H1 (cell line): Measurements from ENCODE around the gene GID4. TPM values are rescaled to one million over a fixed set of nuclear protein-coding genes. Genes with fewer than 3 reads are reported as not detected.

Source experiments
- CTCF ChIA-PET: fragments of 300-600 bp; sonication (Branson Sonifier 250); formaldehyde crosslinking; loops from one replicate; lab custom pipeline; 2021; ENCODE audit not compliant: partially characterized antibody; lab: Charles Lee
- POLR2A ChIA-PET: fragments of 300-600 bp; sonication (Branson Sonifier 250); formaldehyde crosslinking; loops from one replicate; lab custom pipeline; 2021; ENCODE audit warnings: inconsistent platforms; ENCODE audit not compliant: partially characterized antibody; lab: Charles Lee
- DNase-seq, 2 experiments: peaks; one replicate each; pipeline versions ENCODE4 v3.0.0 to v3.0.0-alpha.2; 2010 to 2022; ENCODE audit warnings: low spot score in 2 of 2, low read depth in 1 of 2, mixed read lengths in 1 of 2
- FAIRE-seq: peaks from 2 replicates; lab custom pipeline; 2011; peaks lifted over from hg19 to GRCh38; lab: Jason Lieb, UNC
- H2AFZ ChIP-seq: 2 replicates; pipeline ENCODE4 v1.8.1; 2012; ENCODE audit warnings: low read length, inconsistent platforms
- H2AK5ac ChIP-seq: 2 replicates; pipeline ENCODE4 v1.6.1; 2013; ENCODE audit warnings: low read depth, low read length
- H2BK120ac ChIP-seq: replicated peaks from 2 replicates; pipeline ENCODE3; 2013; ENCODE audit warnings: low read depth, low read length, inconsistent platforms
- H2BK12ac ChIP-seq: 2 replicates; pipeline ENCODE4 v1.6.1; 2013; ENCODE audit warnings: low read depth, low read length
- H2BK15ac ChIP-seq: 2 replicates; pipeline ENCODE4 v1.6.1; 2013; ENCODE audit warnings: low read length
- H2BK20ac ChIP-seq: 2 replicates; pipeline ENCODE4 v1.6.1; 2013; ENCODE audit warnings: low read length
- H2BK5ac ChIP-seq: 2 replicates; pipeline ENCODE4 v1.6.1; 2013; ENCODE audit warnings: low read depth, low read length
- H3K14ac ChIP-seq: 2 replicates; pipeline ENCODE4 v1.6.1; 2013; ENCODE audit warnings: inconsistent platforms; ENCODE audit not compliant: insufficient read length
- H3K18ac ChIP-seq: 2 replicates; pipeline ENCODE4 v1.6.1; 2013; ENCODE audit warnings: low read length; ENCODE audit errors: extremely low read depth
- H3K23ac ChIP-seq: 2 replicates; pipeline ENCODE4 v1.6.1; 2013; ENCODE audit warnings: inconsistent platforms; ENCODE audit not compliant: insufficient read length
- H3K23me2 ChIP-seq: 2 replicates; pipeline ENCODE4 v1.6.1; 2013; ENCODE audit warnings: low read depth, low read length
- H3K27ac ChIP-seq: 2 replicates; pipeline ENCODE4 v1.6.1; 2011; ENCODE audit warnings: low read depth, low read length, inconsistent platforms
- H3K27me3 ChIP-seq, 4 experiments: replicated peaks in 1 of 4; 1 replicate in 1 of 4; 2 replicates in 3 of 4; pipeline versions ENCODE4 v1.6.1 to v1.8.1; 2011 to 2013; ENCODE audit warnings: low read length in 3 of 4, mild to moderate bottlenecking in 3 of 4, inconsistent platforms in 2 of 4, mixed read lengths in 2 of 4, moderate library complexity in 1 of 4; ENCODE audit not compliant: control insufficient read depth in 3 of 4, insufficient read depth in 3 of 4; ENCODE audit errors: extremely low read depth in 1 of 4
- H3K36me3 ChIP-seq, 4 experiments: 2 replicates each; pipeline versions ENCODE4 v1.6.1 to v1.8.1; 2011 to 2013; ENCODE audit warnings: mild to moderate bottlenecking in 4 of 4, low read length in 3 of 4, moderate library complexity in 2 of 4, control low read depth in 1 of 4, inconsistent platforms in 1 of 4; ENCODE audit not compliant: insufficient read depth in 4 of 4, control insufficient read depth in 2 of 4
- H3K4ac ChIP-seq: replicated peaks from 2 replicates; pipeline ENCODE3; 2013; ENCODE audit warnings: low read length, low read depth, mixed read lengths, inconsistent platforms; ENCODE audit not compliant: insufficient read length
- H3K4me1 ChIP-seq, 4 experiments: replicated peaks in 1 of 4; 1 replicate in 1 of 4; 2 replicates in 3 of 4; pipeline versions ENCODE4 v1.6.1 to v1.8.1; 2011 to 2013; ENCODE audit warnings: low read length in 3 of 4, inconsistent platforms in 2 of 4, mixed read lengths in 1 of 4; ENCODE audit not compliant: insufficient read depth in 4 of 4, control insufficient read depth in 3 of 4
- H3K4me2 ChIP-seq, 2 experiments: 2 replicates each; pipeline versions ENCODE4 v1.6.1 to v1.8.1; 2011 to 2013; ENCODE audit warnings: low read depth in 2 of 2, low read length in 2 of 2, control low read depth in 1 of 2, inconsistent platforms in 1 of 2, mild to moderate bottlenecking in 1 of 2; ENCODE audit not compliant: insufficient read depth in 1 of 2
- H3K4me3 ChIP-seq, 4 experiments: fragments of 200-600, 300-600 bp in 1 of 4; sonication (generic), shearing (Covaris generic), sonication (Bioruptor Twin) in 1 of 4; 2 replicates each; pipeline versions ENCODE4 v1.5.1 to v1.8.1; 2011 to 2016; ENCODE audit warnings: low read length in 4 of 4, low read depth in 3 of 4, control low read depth in 2 of 4, inconsistent platforms in 2 of 4, mild to moderate bottlenecking in 2 of 4, mixed read lengths in 1 of 4, moderate library complexity in 1 of 4; ENCODE audit not compliant: insufficient read depth in 2 of 4; ENCODE audit errors: extremely low read depth in 1 of 4
- H3K56ac ChIP-seq: replicated peaks from 2 replicates; pipeline ENCODE3; 2013; ENCODE audit warnings: low read depth, mild to moderate bottlenecking, mixed read lengths, low read length, inconsistent platforms; ENCODE audit not compliant: insufficient read length
- H3K79me1 ChIP-seq: 2 replicates; pipeline ENCODE4 v1.6.1; 2013; ENCODE audit warnings: low read depth, low read length, control low read depth
- H3K79me2 ChIP-seq, 2 experiments: 2 replicates each; pipeline versions ENCODE4 v1.6.1 to v1.8.1; 2012 to 2013; ENCODE audit warnings: low read length in 2 of 2, mild to moderate bottlenecking in 2 of 2, inconsistent platforms in 1 of 2; ENCODE audit not compliant: insufficient read depth in 2 of 2, control insufficient read depth in 1 of 2
- H3K9ac ChIP-seq, 4 experiments: replicated peaks in 1 of 4; 1 replicate in 1 of 4; 2 replicates in 3 of 4; pipeline versions ENCODE4 v1.6.1 to v1.8.1; 2011 to 2013; ENCODE audit warnings: low read depth in 3 of 4, low read length in 3 of 4, control low read depth in 2 of 4, mild to moderate bottlenecking in 2 of 4, moderate library complexity in 2 of 4, inconsistent platforms in 1 of 4; ENCODE audit errors: extremely low read depth in 1 of 4
- H3K9me3 ChIP-seq, 2 experiments: 2 replicates each; pipeline versions ENCODE4 v1.6.1 to v1.8.1; 2012 to 2013; ENCODE audit warnings: mild to moderate bottlenecking in 2 of 2, moderate library complexity in 2 of 2, control low read depth in 1 of 2, inconsistent platforms in 1 of 2, low read depth in 1 of 2, low read length in 1 of 2, mixed read lengths in 1 of 2; ENCODE audit not compliant: insufficient read depth in 2 of 2
- H4K20me1 ChIP-seq, 2 experiments: replicated peaks in 1 of 2; 2 replicates each; pipeline versions ENCODE3 to v1.8.1; 2011 to 2013; ENCODE audit warnings: inconsistent platforms in 2 of 2, low read length in 2 of 2, mild to moderate bottlenecking in 1 of 2; ENCODE audit not compliant: insufficient read depth in 2 of 2, control insufficient read depth in 1 of 2
- H4K5ac ChIP-seq: 2 replicates; pipeline ENCODE4 v1.6.1; 2013; ENCODE audit warnings: low read length, low read depth, mixed read lengths, inconsistent platforms; ENCODE audit not compliant: insufficient read length
- H4K8ac ChIP-seq: 2 replicates; pipeline ENCODE4 v1.8.0; 2013; ENCODE audit warnings: mild to moderate bottlenecking, moderate library complexity, low read length, inconsistent platforms; ENCODE audit not compliant: insufficient read depth; ENCODE audit errors: extremely low read depth
- H4K91ac ChIP-seq: replicated peaks from 2 replicates; pipeline ENCODE3; 2013; ENCODE audit warnings: low read length, mixed read lengths, inconsistent platforms; ENCODE audit not compliant: insufficient read length
- BACH1 ChIP-seq: IDR thresholded peaks from 2 replicates; pipeline ENCODE4 v1.6.1; 2012; ENCODE audit warnings: low read length, improper control_type of control experiment
- BRCA1 ChIP-seq: IDR thresholded peaks from 2 replicates; pipeline ENCODE4 v1.6.1; 2012; ENCODE audit warnings: low read depth, low read length, improper control_type of control experiment
- E2F6 ChIP-seq: IDR thresholded peaks from 2 replicates; pipeline ENCODE4 v1.6.1; 2012; ENCODE audit warnings: inconsistent platforms
- EGR1 ChIP-seq: IDR thresholded peaks from 2 replicates; pipeline ENCODE4 v1.6.1; 2011; ENCODE audit warnings: low read depth, low read length, borderline replicate concordance
- EP300 ChIP-seq, 2 experiments: IDR thresholded peaks; 1 replicate in 1 of 2; 2 replicates in 1 of 2; pipeline ENCODE4 v1.6.1; 2011 to 2012; ENCODE audit warnings: low read depth in 2 of 2, low read length in 2 of 2, mild to moderate bottlenecking in 2 of 2, borderline replicate concordance in 1 of 2, inconsistent platforms in 1 of 2, moderate library complexity in 1 of 2
- GTF2F1 ChIP-seq: IDR thresholded peaks from 2 replicates; pipeline ENCODE4 v1.6.1; 2012; ENCODE audit warnings: low read depth, low read length, improper control_type of control experiment, borderline replicate concordance
- HDAC6 ChIP-seq: IDR thresholded peaks from one replicate; pipeline ENCODE4 v1.7.1; 2012; ENCODE audit warnings: low read depth, mild to moderate bottlenecking, inconsistent platforms, low read length, moderate library complexity
- POLR2A ChIP-seq, 2 experiments: IDR thresholded peaks; 1 replicate in 1 of 2; 2 replicates in 1 of 2; pipeline ENCODE4 v1.6.1; 2011; ENCODE audit warnings: low read depth in 2 of 2, low read length in 2 of 2, mild to moderate bottlenecking in 2 of 2; ENCODE audit errors: control extremely low read depth in 1 of 2
- RAD21 ChIP-seq, 2 experiments: IDR thresholded peaks in 1 of 2; conservative IDR thresholded peaks in 1 of 2; 2 replicates each; pipeline ENCODE4 v1.6.1; 2011; ENCODE audit warnings: low read depth in 2 of 2, low read length in 2 of 2, improper control_type of control experiment in 1 of 2, inconsistent platforms in 1 of 2, mild to moderate bottlenecking in 1 of 2, moderate library complexity in 1 of 2
- RBBP5 ChIP-seq: IDR thresholded peaks from 2 replicates; pipeline ENCODE4 v1.7.1; 2012; ENCODE audit warnings: low read depth, mild to moderate bottlenecking, inconsistent platforms, low read length, moderate library complexity, borderline replicate concordance
- SP1 ChIP-seq: IDR thresholded peaks from 2 replicates; pipeline ENCODE4 v1.6.1; 2011; ENCODE audit warnings: low read depth, low read length
- TAF7 ChIP-seq: optimal IDR thresholded peaks from 2 replicates; pipeline ENCODE3; 2011; ENCODE audit warnings: low read depth, mild to moderate bottlenecking, inconsistent platforms, low read length, moderate library complexity, borderline replicate concordance
- WGBS, 2 experiments: shearing (Covaris generic) in 1 of 2; methylation state at CpG; one replicate each; pipeline versions ENCODE4 v1.1.6 to v1.1.7; 2013 to 2015; ENCODE audit warnings: low lambda C conversion rate in 2 of 2, mixed read lengths in 2 of 2, inconsistent platforms in 1 of 2, low coverage in 1 of 2, missing lambda C conversion rate in 1 of 2; ENCODE audit not compliant: insufficient replicate concordance in 2 of 2, insufficient coverage in 1 of 2, insufficient read length in 1 of 2; ENCODE audit errors: extremely low coverage in 1 of 2, missing lambda C conversion rate in 1 of 2; 5-methylcytosine and 5-hydroxymethylcytosine counted together
- polyA plus RNA-seq, 7 experiments: library from polyadenylated mRNA; depleted of rRNA in 3 of 7; stranded (reverse) in 5 of 7; unstranded in 2 of 7; fragments of >200 nt in 5 of 7; fragments of 200-250 nt in 2 of 7; gene quantifications; 1 replicate in 5 of 7; 2 replicates in 1 of 7; 4 replicates in 1 of 7; pipeline versions ENCODE4 v1.2.1 to v1.2.3, GENCODE V29; 2011 to 2013; ENCODE audit warnings: missing spikeins in 2 of 7, mixed read lengths in 2 of 7
- total RNA-seq: library from RNA; stranded (reverse); fragmentation: NEBNext Ultra II Directional; extraction: Animal tissue kit (Norgen Biotek cat#: 25700); gene quantifications from 2 replicates; pipeline ENCODE4 v1.2.1, GENCODE V29; 2021

GID4 gene
- total and polyA plus RNA-seq, 2 of the 8 experiments (the other 6 are each of a cell fraction or from before 2014, with no cell fraction given) = 5.6 to 15.0 TPM

GRCh38 chr17:18028952-18029540, 10.2 kb upstream of the GID4 start:
- Histone ChIP-seq H4K8ac (no peak overlapping the region), H3K23ac (no peak overlapping the region), H3K27me3 (no peaks in the 10 kb centered on the region; a peak in 1 of 7 replicates), H3K9me3 (no peaks in the 10 kb centered on the region), H2BK12ac (no peak overlapping the region), H3K14ac (no peak overlapping the region), H2BK120ac (no peak overlapping the region), H2BK15ac (no peak overlapping the region), H3K4ac (no peak overlapping the region), H3K4me3 (no peak overlapping the region), H3K4me2 (no peak overlapping the region), H2BK20ac (no peak overlapping the region), H3K36me3 (no peaks in the 10 kb centered on the region; a peak in 1 of 8 replicates), H3K23me2 (no peaks in the 10 kb centered on the region), H2AFZ (no peak overlapping the region), H3K79me1 (peaks cover 5% of the 10 kb centered on the region), H3K18ac (no peak overlapping the region), H3K27ac (no peak overlapping the region), H4K91ac (no peak overlapping the region), H3K56ac (no peak overlapping the region), H3K4me1 (no peaks in the 10 kb centered on the region), H3K9ac (no peak overlapping the region), H4K20me1 (peaks cover 0 to 3% of the 10 kb centered on the region in 2 experiments), H2BK5ac (no peak overlapping the region), H2AK5ac (no peak overlapping the region; the same call in 1 of the 2 replicates), H3K79me2 (no peaks in the 10 kb centered on the region; a peak in 1 of 4 replicates), H4K5ac (no peak overlapping the region)
- DNase-seq = no peak
- no peak for FAIRE-seq
- ChIA-PET POLR2A (no interaction called here), CTCF (interaction anchor here (0.7 to 3.7 kb wide), 13 partner anchors 11 to 1750 kb away, joined by 3 to 16 read pairs (median 4); no protein-coding TSS in a partner anchor)
- WGBS, 2 experiments = 91% methylated on average over 8 of the region's 8 CpGs; no CpG with 5 or more reads in 1 of the 2 experiments
- no peak for TF ChIP-seq HDAC6
- no peak for TF ChIP-seq BACH1
- TF ChIP-seq GTF2F1 = no peak
- TF ChIP-seq E2F6 = no peak
- TF ChIP-seq SP1 = no peak
- no peak for TF ChIP-seq RAD21 (IDR thresholded peaks at IDR 0.05 in 1 of 2, conservative IDR thresholded peaks at IDR 0.05 in 1 of 2; ENCODE audit: low read depth in 2 of 2, low read length in 2 of 2)
- no peak for TF ChIP-seq TAF7
- TF ChIP-seq EGR1 = no peak
- no peak for TF ChIP-seq POLR2A (IDR thresholded peaks at IDR 0.05; ENCODE audit: control extremely low read depth in 1 of 2, low read depth in 2 of 2, low read length in 2 of 2)
- no peak for TF ChIP-seq RBBP5
- TF ChIP-seq BRCA1 = no peak
- no peak for TF ChIP-seq EP300 (IDR thresholded peaks at IDR 0.05; ENCODE audit: borderline replicate concordance in 1 of 2, low read depth in 2 of 2, low read length in 2 of 2)
